Keratinocyte (primary cell): ENCODE measurements around the gene RGS17. TPM values are rescaled to one million over a fixed set of nuclear protein-coding genes. Genes with fewer than 3 reads are reported as not detected.

Experiments used
- DNase-seq: peaks from one replicate; pipeline ENCODE4 v3.0.0-alpha.2; 2011; ENCODE audit warnings: low read depth, missing footprints, low spot score
- FAIRE-seq: peaks from 2 replicates; lab custom pipeline; 2011; peaks lifted over from hg19 to GRCh38; lab: Jason Lieb, UNC
- H2AFZ ChIP-seq: 2 replicates; pipeline ENCODE4 v1.6.0; 2012; ENCODE audit warnings: low read length, control low read depth, inconsistent platforms; ENCODE audit not compliant: control insufficient read depth
- H3K27ac ChIP-seq: 2 replicates; pipeline ENCODE4 v1.5.1; 2011; ENCODE audit warnings: low read length; ENCODE audit not compliant: control insufficient read depth, insufficient read depth
- H3K27me3 ChIP-seq: 3 replicates; pipeline ENCODE4 v1.6.0; 2011; ENCODE audit warnings: low read length; ENCODE audit not compliant: control insufficient read depth, insufficient read depth; ENCODE audit errors: extremely low read depth
- H3K36me3 ChIP-seq, 2 experiments: 2 replicates in 1 of 2; 3 replicates in 1 of 2; pipeline ENCODE4 v1.5.1; 2011; ENCODE audit warnings: low read length in 2 of 2, mild to moderate bottlenecking in 1 of 2; ENCODE audit not compliant: control insufficient read depth in 2 of 2, insufficient read depth in 2 of 2; ENCODE audit errors: extremely low read depth in 1 of 2
- H3K4me1 ChIP-seq: 3 replicates; pipeline ENCODE4 v1.5.1; 2011; ENCODE audit warnings: low read length; ENCODE audit not compliant: control insufficient read depth, insufficient read depth; ENCODE audit errors: extremely low read depth
- H3K4me2 ChIP-seq: 3 replicates; pipeline ENCODE4 v1.6.0; 2011; ENCODE audit warnings: low read depth, low read length; ENCODE audit not compliant: control insufficient read depth, insufficient read depth; ENCODE audit errors: extremely low read depth
- H3K4me3 ChIP-seq, 3 experiments: fragments of 200-600 bp in 1 of 3; sonication (generic) in 1 of 3; 2 replicates in 2 of 3; 3 replicates in 1 of 3; pipeline ENCODE4 v1.5.1; 2011 to 2016; ENCODE audit warnings: low read length in 3 of 3, mild to moderate bottlenecking in 3 of 3, control low read depth in 2 of 3, inconsistent platforms in 1 of 3, low read depth in 1 of 3, mixed read lengths in 1 of 3, mixed run types in 1 of 3, moderate library complexity in 1 of 3; ENCODE audit not compliant: control insufficient read depth in 2 of 3, insufficient read depth in 2 of 3; ENCODE audit errors: extremely low read depth in 1 of 3
- H3K79me2 ChIP-seq: 2 replicates; pipeline ENCODE4 v1.6.0; 2012; ENCODE audit warnings: low read length; ENCODE audit not compliant: control insufficient read depth, insufficient read depth
- H3K9ac ChIP-seq: 3 replicates; pipeline ENCODE4 v1.6.0; 2011; ENCODE audit warnings: low read length; ENCODE audit not compliant: control insufficient read depth, insufficient read depth; ENCODE audit errors: extremely low read depth
- H3K9me1 ChIP-seq: 3 replicates; pipeline ENCODE4 v1.6.0; 2011; ENCODE audit warnings: low read length; ENCODE audit not compliant: control insufficient read depth, insufficient read depth; ENCODE audit errors: extremely low read depth
- H3K9me3 ChIP-seq: 2 replicates; pipeline ENCODE4 v1.5.1; 2012; ENCODE audit warnings: low read depth, low read length; ENCODE audit not compliant: control insufficient read depth
- H4K20me1 ChIP-seq: 3 replicates; pipeline ENCODE4 v1.6.0; 2011; ENCODE audit warnings: low read length; ENCODE audit not compliant: control insufficient read depth, insufficient read depth; ENCODE audit errors: extremely low read depth
- CTCF ChIP-seq, 3 experiments: IDR thresholded peaks in 1 of 3; conservative IDR thresholded peaks in 1 of 3; optimal IDR thresholded peaks in 1 of 3; 2 replicates in 2 of 3; 3 replicates in 1 of 3; pipeline versions ENCODE3 to v1.5.1; 2011; ENCODE audit warnings: low read length in 3 of 3, mild to moderate bottlenecking in 3 of 3, moderate library complexity in 2 of 3, control low read depth in 1 of 3, inconsistent platforms in 1 of 3; ENCODE audit not compliant: insufficient read depth in 2 of 3; ENCODE audit errors: extremely low read depth in 1 of 3
- EZH2 ChIP-seq: IDR thresholded peaks from one replicate; pipeline ENCODE4 v1.6.1; 2012; ENCODE audit warnings: inconsistent platforms, mild to moderate bottlenecking, low read length, moderate library complexity
- dilution Hi-C: fragments of 300-500 bp; cut with MboI; formaldehyde crosslinking; loops from one replicate; pipeline ENCODE4 v1.7.0; 2020; ENCODE audit warnings: low sequenced_read_pairs; ENCODE audit not compliant: extremely low pct_ligation_motif_present
- polyA plus RNA-seq, 5 experiments: library from polyadenylated mRNA; depleted of rRNA in 3 of 5; stranded (reverse) in 3 of 5; stranded (forward) in 1 of 5; unstranded in 1 of 5; fragments of >200 nt; gene quantifications; 1 replicate in 1 of 5; 2 replicates in 3 of 5; 3 replicates in 1 of 5; pipeline versions ENCODE4 v1.2.1 to v1.2.3, GENCODE V29; 2011 to 2012; ENCODE audit warnings: missing spikeins in 2 of 5, low read depth in 1 of 5, low replicate concordance in 1 of 5

RGS17 gene
- polyA plus RNA-seq, 1 donor (not counting 4 experiments of a cell fraction or from before 2014, with no cell fraction given), result 0.22 TPM

- H3K27ac ChIP-seq, result peak overlapping the region; percentile 19
- TF ChIP-seq EZH2 (no peak), CTCF (optimal IDR thresholded peaks at IDR 0.05 in 1 of 3, IDR thresholded peaks at IDR 0.05 in 1 of 3, conservative IDR thresholded peaks at IDR 0.05 in 1 of 3; ENCODE audit: extremely low read depth in 1 of 3, insufficient read depth in 2 of 3, low read length in 3 of 3) (no peak)
- no peak overlapping the region for H3K9ac ChIP-seq
- FAIRE-seq (peak; percentile 89), DNase-seq (peak; percentile 53)
- no peaks in the 10 kb centered on the region for H3K9me3 ChIP-seq
- no peaks in the 10 kb centered on the region for H3K27me3 ChIP-seq
- H2AFZ ChIP-seq, result no peak overlapping the region
- H3K79me2 ChIP-seq, result no peaks in the 10 kb centered on the region
- peaks cover 28% of the 10 kb centered on the region for H3K4me1 ChIP-seq
- dilution Hi-C loops, result no loop called here
- peak overlapping the region; percentile 40 for H3K4me2 ChIP-seq
- no peaks in the 10 kb centered on the region for H3K9me1 ChIP-seq
- H3K36me3 ChIP-seq, result no peaks in the 10 kb centered on the region
- H3K4me3 ChIP-seq, result no peak overlapping the region
- no peaks in the 10 kb centered on the region for H4K20me1 ChIP-seq
These were observed 39.4 kb upstream of the RGS17 start for GRCh38 chr6:153170511-153170910.

GRCh38 chr6:153167907-153168306 is 36.8 kb upstream of the RGS17 start:
- H3K9me3 ChIP-seq, result no peaks in the 10 kb centered on the region
- TF ChIP-seq CTCF (optimal IDR thresholded peaks at IDR 0.05 in 1 of 3, IDR thresholded peaks at IDR 0.05 in 1 of 3, conservative IDR thresholded peaks at IDR 0.05 in 1 of 3; ENCODE audit: extremely low read depth in 1 of 3, insufficient read depth in 2 of 3, low read length in 3 of 3), result no peak
- TF ChIP-seq EZH2, result no peak
- H3K36me3 ChIP-seq, result no peaks in the 10 kb centered on the region
- H3K9me1 ChIP-seq, result no peaks in the 10 kb centered on the region
- H3K4me3 ChIP-seq, result no peak overlapping the region
- DNase-seq, result no peak
- H3K27ac ChIP-seq, result peak overlapping the region; percentile 69
- H3K27me3 ChIP-seq, result no peaks in the 10 kb centered on the region
- FAIRE-seq, result no peak
- H3K4me1 ChIP-seq, result peaks cover 28% of the 10 kb centered on the region
- H3K4me2 ChIP-seq, result peak overlapping the region; percentile 71
- dilution Hi-C loops, result no loop called here
- peak overlapping the region; percentile 5 for H3K9ac ChIP-seq
- H4K20me1 ChIP-seq, result no peaks in the 10 kb centered on the region
- H3K79me2 ChIP-seq, result no peaks in the 10 kb centered on the region
- H2AFZ ChIP-seq, result peak overlapping the region; percentile 24
